HEK293 (cell line): ENCODE data around the gene ABHD17B.

ENCODE experiments used
- MEIS1 ChIP-seq: sonication (generic); formaldehyde crosslinking; IDR thresholded peaks from 2 replicates; pipeline ENCODE4 v1.8.1; 2022; ENCODE audit warnings: missing genetic modification reagents, mild to moderate bottlenecking, borderline replicate concordance
- ZNF112 ChIP-seq: fragments of 450-650 bp; formaldehyde crosslinking; IDR thresholded peaks from 2 replicates; pipeline ENCODE4 v1.5.0; 2017; ENCODE audit warnings: missing biosample characterization, missing genetic modification characterization
- ZNF114 ChIP-seq: fragments of 450-650 bp; formaldehyde crosslinking; IDR thresholded peaks from 2 replicates; pipeline ENCODE4 v1.5.0; 2017; ENCODE audit warnings: missing biosample characterization, missing genetic modification characterization
- ZNF292 ChIP-seq: fragments of 450-650 bp; formaldehyde crosslinking; IDR thresholded peaks from 2 replicates; pipeline ENCODE4 v1.5.1; 2016; ENCODE audit warnings: low read depth, missing biosample characterization, missing genetic modification characterization, borderline replicate concordance
- ZNF394 ChIP-seq: fragments of 450-650 bp; formaldehyde crosslinking; IDR thresholded peaks from 2 replicates; pipeline ENCODE4 v1.5.1; 2016; ENCODE audit warnings: missing biosample characterization, missing genetic modification characterization, mild to moderate bottlenecking, moderate library complexity, borderline replicate concordance
- ZNF423 ChIP-seq: fragments of 450-650 bp; formaldehyde crosslinking; IDR thresholded peaks from 2 replicates; pipeline ENCODE4 v1.5.1; 2016; ENCODE audit warnings: missing biosample characterization, missing genetic modification characterization
- ZNF629 ChIP-seq: fragments of 450-650 bp; formaldehyde crosslinking; IDR thresholded peaks from 2 replicates; pipeline ENCODE4 v1.5.1; 2017; ENCODE audit warnings: missing biosample characterization, missing genetic modification characterization
- ZNF658 ChIP-seq: fragments of 450-650 bp; formaldehyde crosslinking; IDR thresholded peaks from 2 replicates; pipeline ENCODE4; 2016; ENCODE audit warnings: missing biosample characterization, missing genetic modification characterization
- ZNF768 ChIP-seq: fragments of 450-650 bp; formaldehyde crosslinking; IDR thresholded peaks from 2 replicates; pipeline ENCODE4 v1.5.1; 2018; ENCODE audit warnings: missing biosample characterization, mild to moderate bottlenecking, missing genetic modification characterization
- TF ChIP-seq, protein P1 (sequence below): fragments of 450-650 bp; formaldehyde crosslinking; IDR thresholded peaks from 2 replicates; pipeline ENCODE4 v1.5.1; 2016; ENCODE audit warnings: missing biosample characterization, missing genetic modification characterization
- TF ChIP-seq, protein P2 (sequence below): fragments of 450-650 bp; formaldehyde crosslinking; conservative IDR thresholded peaks from 2 replicates; pipeline ENCODE4 v1.5.1; 2016; ENCODE audit warnings: low read depth, missing biosample characterization, missing genetic modification characterization

DNA sequence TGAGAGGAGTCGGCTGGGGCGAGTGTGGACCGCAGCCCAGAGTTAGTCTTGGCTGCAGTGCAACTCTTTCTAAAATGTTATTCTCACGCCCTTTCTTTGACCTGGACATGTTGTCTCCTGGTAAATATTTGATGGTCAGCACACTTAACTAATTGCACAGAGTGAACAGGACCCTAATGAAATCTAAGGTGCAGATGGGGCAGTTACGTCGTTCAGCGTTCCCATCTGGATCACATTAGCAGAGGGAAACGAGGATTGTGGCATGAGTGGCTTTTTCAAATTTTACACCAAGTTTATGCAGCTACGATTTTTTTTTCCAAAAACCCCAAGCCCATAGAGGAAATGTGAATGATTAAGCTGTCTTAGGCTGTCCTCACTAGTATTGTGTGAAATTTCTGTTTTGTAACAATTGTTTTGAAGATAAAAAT is 929 bp upstream of the ABHD17B start:
- TF ChIP-seq, protein P1, sequence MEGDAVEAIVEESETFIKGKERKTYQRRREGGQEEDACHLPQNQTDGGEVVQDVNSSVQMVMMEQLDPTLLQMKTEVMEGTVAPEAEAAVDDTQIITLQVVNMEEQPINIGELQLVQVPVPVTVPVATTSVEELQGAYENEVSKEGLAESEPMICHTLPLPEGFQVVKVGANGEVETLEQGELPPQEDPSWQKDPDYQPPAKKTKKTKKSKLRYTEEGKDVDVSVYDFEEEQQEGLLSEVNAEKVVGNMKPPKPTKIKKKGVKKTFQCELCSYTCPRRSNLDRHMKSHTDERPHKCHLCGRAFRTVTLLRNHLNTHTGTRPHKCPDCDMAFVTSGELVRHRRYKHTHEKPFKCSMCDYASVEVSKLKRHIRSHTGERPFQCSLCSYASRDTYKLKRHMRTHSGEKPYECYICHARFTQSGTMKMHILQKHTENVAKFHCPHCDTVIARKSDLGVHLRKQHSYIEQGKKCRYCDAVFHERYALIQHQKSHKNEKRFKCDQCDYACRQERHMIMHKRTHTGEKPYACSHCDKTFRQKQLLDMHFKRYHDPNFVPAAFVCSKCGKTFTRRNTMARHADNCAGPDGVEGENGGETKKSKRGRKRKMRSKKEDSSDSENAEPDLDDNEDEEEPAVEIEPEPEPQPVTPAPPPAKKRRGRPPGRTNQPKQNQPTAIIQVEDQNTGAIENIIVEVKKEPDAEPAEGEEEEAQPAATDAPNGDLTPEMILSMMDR (tag by site-specific recombination) = no peak
- TF ChIP-seq ZNF768 (no peak), MEIS1 (CRISPR knock-in tag) (no peak), ZNF629 (tag by site-specific recombination) (no peak), ZNF658 (tag by site-specific recombination) (no peak), ZNF114 (tag by site-specific recombination) (no peak), ZNF292 (tag by site-specific recombination) (no peak), ZNF423 (no peak), ZNF394 (tag by site-specific recombination) (no peak), ZNF112 (tag by site-specific recombination) (no peak)
- TF ChIP-seq, protein P2, sequence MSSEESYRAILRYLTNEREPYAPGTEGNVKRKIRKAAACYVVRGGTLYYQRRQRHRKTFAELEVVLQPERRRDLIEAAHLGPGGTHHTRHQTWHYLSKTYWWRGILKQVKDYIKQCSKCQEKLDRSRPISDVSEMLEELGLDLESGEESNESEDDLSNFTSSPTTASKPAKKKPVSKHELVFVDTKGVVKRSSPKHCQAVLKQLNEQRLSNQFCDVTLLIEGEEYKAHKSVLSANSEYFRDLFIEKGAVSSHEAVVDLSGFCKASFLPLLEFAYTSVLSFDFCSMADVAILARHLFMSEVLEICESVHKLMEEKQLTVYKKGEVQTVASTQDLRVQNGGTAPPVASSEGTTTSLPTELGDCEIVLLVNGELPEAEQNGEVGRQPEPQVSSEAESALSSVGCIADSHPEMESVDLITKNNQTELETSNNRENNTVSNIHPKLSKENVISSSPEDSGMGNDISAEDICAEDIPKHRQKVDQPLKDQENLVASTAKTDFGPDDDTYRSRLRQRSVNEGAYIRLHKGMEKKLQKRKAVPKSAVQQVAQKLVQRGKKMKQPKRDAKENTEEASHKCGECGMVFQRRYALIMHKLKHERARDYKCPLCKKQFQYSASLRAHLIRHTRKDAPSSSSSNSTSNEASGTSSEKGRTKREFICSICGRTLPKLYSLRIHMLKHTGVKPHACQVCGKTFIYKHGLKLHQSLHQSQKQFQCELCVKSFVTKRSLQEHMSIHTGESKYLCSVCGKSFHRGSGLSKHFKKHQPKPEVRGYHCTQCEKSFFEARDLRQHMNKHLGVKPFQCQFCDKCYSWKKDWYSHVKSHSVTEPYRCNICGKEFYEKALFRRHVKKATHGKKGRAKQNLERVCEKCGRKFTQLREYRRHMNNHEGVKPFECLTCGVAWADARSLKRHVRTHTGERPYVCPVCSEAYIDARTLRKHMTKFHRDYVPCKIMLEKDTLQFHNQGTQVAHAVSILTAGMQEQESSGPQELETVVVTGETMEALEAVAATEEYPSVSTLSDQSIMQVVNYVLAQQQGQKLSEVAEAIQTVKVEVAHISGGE (tag by site-specific recombination) = no peak
